GM12878 (cell line): ENCODE results near the gene AGAP3. TPM values are rescaled to one million over a fixed set of nuclear protein-coding genes. Genes with fewer than 3 reads are reported as not detected.

Source experiments
- ATAC-seq: fragments of 200-7000 bp; cut with Tn5 transposase; 3 replicates; pipeline ENCODE4 v1.9.1; 2020; ENCODE audit warnings: mild to moderate bottlenecking, moderate library complexity
- BruUV-seq: library from RNA; stranded (reverse); fragments of 400-500 nt; replicated peaks from 2 replicates; lab custom pipeline; 2021; lab: Mats Ljungman, UMichigan
- CTCF ChIA-PET: fragments of 300-600 bp; sonication (Branson Sonifier 250); formaldehyde crosslinking; extraction: SDS; loops from one replicate; lab custom pipeline; 2021; ENCODE audit warnings: inconsistent platforms; lab: Yijun Ruan, JAX
- POLR2A ChIA-PET: fragments of 350-600 bp; formaldehyde crosslinking; extraction: SDS; loops from one replicate; lab custom pipeline; 2021; ENCODE audit warnings: inconsistent platforms; lab: Charles Lee
- RAD21 ChIA-PET: fragments of 300-600 bp; sonication (Branson Sonifier 250); formaldehyde crosslinking; loops from one replicate; lab custom pipeline; 2023; ENCODE audit warnings: antibody characterized with exemption; ENCODE audit not compliant: unreplicated experiment; lab: Charles Lee
- SMC1A ChIA-PET: fragments of 300-600 bp; sonication (Branson Sonifier 250); formaldehyde crosslinking; loops from one replicate; lab custom pipeline; 2023; ENCODE audit not compliant: unreplicated experiment, uncharacterized antibody; lab: Charles Lee
- DNase-seq: peaks from one replicate; pipeline ENCODE4 v3.0.0-alpha.2; 2011; ENCODE audit warnings: low read depth, low spot score
- FAIRE-seq: peaks from 3 replicates; lab custom pipeline; 2011; peaks lifted over from hg19 to GRCh38; lab: Jason Lieb, UNC
- H2AFZ ChIP-seq: 2 replicates; pipeline ENCODE4 v1.6.0; 2011; ENCODE audit warnings: low read depth, low read length, control low read depth; ENCODE audit not compliant: control insufficient read depth
- H3K27ac ChIP-seq: 2 replicates; pipeline ENCODE4 v1.5.1; 2011; ENCODE audit warnings: control low read depth; ENCODE audit not compliant: control insufficient read depth, insufficient read depth
- H3K27me3 ChIP-seq, 2 experiments: replicated peaks in 1 of 2; 2 replicates each; pipeline versions ENCODE4 v1.6.0 to v1.6.1; 2011; ENCODE audit warnings: low read length in 1 of 2; ENCODE audit not compliant: control insufficient read depth in 2 of 2, insufficient read depth in 2 of 2
- H3K36me3 ChIP-seq, 2 experiments: 2 replicates each; pipeline ENCODE4 v1.5.1; 2011; ENCODE audit warnings: low read length in 1 of 2; ENCODE audit not compliant: control insufficient read depth in 2 of 2, insufficient read depth in 2 of 2
- H3K4me1 ChIP-seq: 2 replicates; pipeline ENCODE4 v1.6.1; 2011; ENCODE audit warnings: mild to moderate bottlenecking, low read length, moderate library complexity, mixed read lengths; ENCODE audit not compliant: control insufficient read depth, insufficient read depth
- H3K4me2 ChIP-seq: 2 replicates; pipeline ENCODE4 v1.6.0; 2011; ENCODE audit warnings: control low read depth; ENCODE audit not compliant: control insufficient read depth, insufficient read depth
- H3K4me3 ChIP-seq: fragments of 200-600 bp; sonication (generic); 2 replicates; pipeline ENCODE4 v1.5.1; 2016
- H3K79me2 ChIP-seq: 2 replicates; pipeline ENCODE4 v1.6.0; 2011; ENCODE audit warnings: low read length; ENCODE audit not compliant: control insufficient read depth, insufficient read depth
- H3K9ac ChIP-seq: 2 replicates; pipeline ENCODE4 v1.8.0; 2011; ENCODE audit warnings: low read length, control low read depth, mixed read lengths; ENCODE audit not compliant: control insufficient read depth, insufficient read depth
- H3K9me3 ChIP-seq: replicated peaks from 3 replicates; pipeline ENCODE4 v1.5.1; 2011; ENCODE audit warnings: mild to moderate bottlenecking, low read length; ENCODE audit not compliant: control insufficient read depth, insufficient read depth
- H4K20me1 ChIP-seq: 2 replicates; pipeline ENCODE4 v1.6.0; 2011; ENCODE audit not compliant: control insufficient read depth, insufficient read depth
- HSF1 ChIP-seq: fragments of 150-350 bp; IDR thresholded peaks from 2 replicates; pipeline ENCODE4 v1.6.1; 2014; ENCODE audit warnings: mild to moderate bottlenecking, low read depth, low read length
- ZBTB11 ChIP-seq: fragments of 450-650 bp; formaldehyde crosslinking; IDR thresholded peaks from 2 replicates; pipeline ENCODE4 v1.5.0; 2022; ENCODE audit warnings: mild to moderate bottlenecking, missing genetic modification characterization
- WGBS: methylation state at CpG from one replicate; pipeline ENCODE4 v1.1.6; 2016; ENCODE audit warnings: low lambda C conversion rate; ENCODE audit not compliant: insufficient replicate concordance, insufficient coverage; ENCODE audit errors: missing lambda C conversion rate; 5-methylcytosine and 5-hydroxymethylcytosine counted together
- in situ Hi-C: fragments of 300-500 bp; cut with MboI; formaldehyde crosslinking; loops from 9 replicates; pipeline ENCODE4 v1.14.3; 2018; ENCODE audit warnings: mixed read lengths
- intact Hi-C: fragments of 100-400 bp; cut with micrococcal nuclease; formaldehyde crosslinking; loops from one replicate; pipeline ENCODE4 v1.14.2; 2022; ENCODE audit not compliant: unreplicated experiment
- polyA plus RNA-seq, 11 experiments: library from polyadenylated mRNA; depleted of rRNA in 4 of 11; unstranded in 6 of 11; stranded (reverse) in 5 of 11; fragments of >200 nt; fragmentation: Nextera tagmentation in 4 of 11; fragmentation: Illumina TruSeq in 1 of 11; extraction: Ambion mirVana in 4 of 11; extraction: Trizol in 1 of 11; gene quantifications; 1 replicate in 1 of 11; 2 replicates in 10 of 11; pipeline versions ENCODE4 v1.2.1 to v1.2.3, GENCODE V29; 2011 to 2016; ENCODE audit warnings: inconsistent platforms in 2 of 11, missing spikeins in 2 of 11, low read depth in 1 of 11
- total RNA-seq, 4 experiments: library from RNA; depleted of rRNA in 3 of 4; stranded (reverse); fragments of >200 nt in 3 of 4; fragmentation: Illumina TruSeq in 1 of 4; extraction: Trizol in 1 of 4; gene quantifications; 2 replicates each; pipeline versions ENCODE4 v1.2.1 to v1.2.3, GENCODE V29; 2013 to 2021

AGAP3 gene
- total and polyA plus RNA-seq, 10 of the 15 experiments (the other 5 are each of a cell fraction or from before 2014, with no cell fraction given), result 1.8 to 68.1 (median 15.7) TPM

- CTCF ChIA-PET, result interaction anchor here (0.6 to 1.7 kb wide), 2 partner anchors 15 to 207 kb away, joined by 3 to 6 read pairs; no protein-coding TSS in a partner anchor
- H3K27me3 ChIP-seq, result no peaks in the 10 kb centered on the region
- POLR2A ChIA-PET, result no interaction called here
- no peak for DNase-seq
- FAIRE-seq, result no peak
- 86% methylated on average over 17 of the region's 17 CpGs for WGBS
- RAD21 ChIA-PET, result no interaction called here
- H3K4me2 ChIP-seq, result no peak overlapping the region
- no peak overlapping the region for H3K9ac ChIP-seq
- H3K79me2 ChIP-seq, result peaks cover 44% of the 10 kb centered on the region
- in situ Hi-C loops (no loop called here), intact Hi-C loops (no loop called here)
- no peak overlapping the region for H3K27ac ChIP-seq
- no peak overlapping the region for H2AFZ ChIP-seq
- no peak for ATAC-seq
- BruUV-seq, result no TSS peak
- no peak overlapping the region for H3K4me3 ChIP-seq
- H3K36me3 ChIP-seq, result peaks cover 0 to 7% of the 10 kb centered on the region in 2 experiments; a peak in 3 of 4 replicates
- H3K4me1 ChIP-seq, result no peaks in the 10 kb centered on the region; the same call in 1 of the 2 replicates
- TF ChIP-seq ZBTB11, result no peak
- TF ChIP-seq HSF1, result peak; percentile 84; the same call in 1 of the 2 replicates
- TF ChIP-seq, all 136 proteins: peak for 1
- H3K9me3 ChIP-seq, result no peaks in the 10 kb centered on the region
- H4K20me1 ChIP-seq, result no peaks in the 10 kb centered on the region; the same call in 1 of the 2 replicates
- SMC1A ChIA-PET, result interaction anchor here (1.0 kb wide), 1 partner anchor 314 kb away, joined by 3 read pairs; no protein-coding TSS in a partner anchor
These were observed 9.7 kb downstream of the AGAP3 start for GRCh38 chr7:151095828-151096475.
